HL-60/S4 treated with retinoic acid at 250 ng/mL for 4 days and 3 days (cell line): ENCODE data around the gene DHFR.
"Not testable (repeated sequence)": the region's sequence is repeated elsewhere in the genome, so short reads cannot be mapped to it uniquely, and the experiment has no call there.

Experiments used
- in situ Hi-C: fragments of 300-500 bp; cut with MboI; formaldehyde crosslinking; loops from 2 replicates; pipeline ENCODE4 v1.7.0; 2022; ENCODE audit warnings: low sequenced_read_pairs

Gene DHFR

GRCh38 chr5:80607832-80608231, 47.0 kb downstream of the DHFR start:
- in situ Hi-C loops, result no loop called here

- in situ Hi-C loops, result no loop called here
Observed at GRCh38 chr5:80607343-80607742, 47.4 kb downstream of the DHFR start.

GRCh38 chr5:80600943-80601693, 53.7 kb downstream of the DHFR start:
- in situ Hi-C loops, result no loop called here

GRCh38 chr5:80597500-80597899, 57.3 kb downstream of the DHFR start:
- in situ Hi-C loops, result no loop called here

GRCh38 chr5:80594810-80595209, 60.0 kb downstream of the DHFR start:
- in situ Hi-C loops, result no loop called here

GRCh38 chr5:80592761-80593160, 62.0 kb downstream of the DHFR start:
- in situ Hi-C loops, result no loop called here

- in situ Hi-C loops, result no loop called here
Observed at GRCh38 chr5:80592105-80592504, 62.7 kb downstream of the DHFR start.

GRCh38 chr5:80591352-80591751, 63.4 kb downstream of the DHFR start:
- in situ Hi-C loops, result no loop called here

- in situ Hi-C loops, result no loop called here
Observed at GRCh38 chr5:80590766-80591165, 64.0 kb downstream of the DHFR start.

GRCh38 chr5:80588858-80589540, 65.8 kb downstream of the DHFR start:
- in situ Hi-C loops, result no loop called here

- in situ Hi-C loops, result no loop called here
Observed at GRCh38 chr5:80584770-80585169, 70.0 kb downstream of the DHFR start.

GRCh38 chr5:80580291-80580690, 74.5 kb downstream of the DHFR start:
- in situ Hi-C loops, result not testable (repeated sequence)

- in situ Hi-C loops, result no loop called here
Observed at GRCh38 chr5:80579050-80579449, 75.7 kb downstream of the DHFR start.

GRCh38 chr5:80577707-80578106, 77.1 kb downstream of the DHFR start:
- in situ Hi-C loops, result no loop called here

GRCh38 chr5:80576383-80576782, 78.4 kb downstream of the DHFR start:
- in situ Hi-C loops, result no loop called here
